HEK293T (cell line): ENCODE data around the gene SEPTIN5.

Source experiments
- CTCF ChIA-PET: fragments of 350-600 bp; formaldehyde crosslinking; extraction: SDS; loops from one replicate; lab custom pipeline; 2021; ENCODE audit warnings: antibody characterized with exemption, inconsistent platforms; lab: Yijun Ruan, JAX
- POLR2A ChIA-PET: fragments of 350-600 bp; formaldehyde crosslinking; extraction: SDS; loops from one replicate; lab custom pipeline; 2020; ENCODE audit warnings: antibody characterized with exemption, inconsistent platforms; lab: Yijun Ruan, JAX
- DNase-seq: peaks from one replicate; pipeline ENCODE4 v3.0.0; 2012; ENCODE audit warnings: mixed read lengths; ENCODE audit errors: extremely low spot score
- ARNT ChIP-seq: fragments of 450-650 bp; IDR thresholded peaks from 2 replicates; pipeline ENCODE4 v1.6.1; 2017; ENCODE audit warnings: mild to moderate bottlenecking
- BHLHE40 ChIP-seq: fragments of 450-650 bp; IDR thresholded peaks from 2 replicates; pipeline ENCODE4 v1.6.1; 2016; ENCODE audit warnings: mild to moderate bottlenecking, moderate library complexity, borderline replicate concordance
- CTBP1 ChIP-seq: fragments of 450-650 bp; IDR thresholded peaks from 2 replicates; pipeline ENCODE4 v1.6.1; 2016; ENCODE audit warnings: borderline replicate concordance
- ELF4 ChIP-seq: fragments of 450-650 bp; IDR thresholded peaks from 2 replicates; pipeline ENCODE4 v1.6.1; 2017; ENCODE audit warnings: antibody characterized with exemption
- FOXA1 ChIP-seq: fragments of 450-650 bp; IDR thresholded peaks from 2 replicates; pipeline ENCODE4 v1.6.1; 2016; ENCODE audit warnings: mild to moderate bottlenecking
- FOXK2 ChIP-seq: fragments of 450-650 bp; IDR thresholded peaks from 2 replicates; pipeline ENCODE4 v1.6.1; 2016; ENCODE audit warnings: mild to moderate bottlenecking
- FOXM1 ChIP-seq: fragments of 450-650 bp; IDR thresholded peaks from 2 replicates; pipeline ENCODE4 v1.6.1; 2017; ENCODE audit warnings: mild to moderate bottlenecking, borderline replicate concordance
- HDGF ChIP-seq: fragments of 450-650 bp; IDR thresholded peaks from 2 replicates; pipeline ENCODE4 v1.6.1; 2017; ENCODE audit warnings: antibody characterized with exemption, borderline replicate concordance
- L3MBTL2 ChIP-seq: fragments of 450-650 bp; conservative IDR thresholded peaks from 2 replicates; pipeline ENCODE4 v1.6.1; 2016; ENCODE audit warnings: mild to moderate bottlenecking
- LEF1 ChIP-seq: fragments of 450-650 bp; IDR thresholded peaks from 2 replicates; pipeline ENCODE4 v1.6.1; 2017; ENCODE audit warnings: mild to moderate bottlenecking, borderline replicate concordance
- NFRKB ChIP-seq: fragments of 450-650 bp; IDR thresholded peaks from 2 replicates; pipeline ENCODE4 v1.6.1; 2016; ENCODE audit warnings: mild to moderate bottlenecking, moderate library complexity
- SP1 ChIP-seq: fragments of 450-650 bp; IDR thresholded peaks from 2 replicates; pipeline ENCODE4 v1.6.1; 2017
- SUZ12 ChIP-seq: fragments of 450-650 bp; IDR thresholded peaks from 2 replicates; pipeline ENCODE4 v1.6.1; 2016; ENCODE audit warnings: mild to moderate bottlenecking
- TARDBP ChIP-seq: fragments of 450-650 bp; IDR thresholded peaks from 2 replicates; pipeline ENCODE4 v1.6.1; 2016
- ZNF384 ChIP-seq: fragments of 450-650 bp; IDR thresholded peaks from 2 replicates; pipeline ENCODE4 v1.6.1; 2016
- TF ChIP-seq, protein P1 (sequence below): fragments of 450-650 bp; IDR thresholded peaks from 2 replicates; pipeline ENCODE4 v1.6.1; 2016

Gene SEPTIN5

DNA sequence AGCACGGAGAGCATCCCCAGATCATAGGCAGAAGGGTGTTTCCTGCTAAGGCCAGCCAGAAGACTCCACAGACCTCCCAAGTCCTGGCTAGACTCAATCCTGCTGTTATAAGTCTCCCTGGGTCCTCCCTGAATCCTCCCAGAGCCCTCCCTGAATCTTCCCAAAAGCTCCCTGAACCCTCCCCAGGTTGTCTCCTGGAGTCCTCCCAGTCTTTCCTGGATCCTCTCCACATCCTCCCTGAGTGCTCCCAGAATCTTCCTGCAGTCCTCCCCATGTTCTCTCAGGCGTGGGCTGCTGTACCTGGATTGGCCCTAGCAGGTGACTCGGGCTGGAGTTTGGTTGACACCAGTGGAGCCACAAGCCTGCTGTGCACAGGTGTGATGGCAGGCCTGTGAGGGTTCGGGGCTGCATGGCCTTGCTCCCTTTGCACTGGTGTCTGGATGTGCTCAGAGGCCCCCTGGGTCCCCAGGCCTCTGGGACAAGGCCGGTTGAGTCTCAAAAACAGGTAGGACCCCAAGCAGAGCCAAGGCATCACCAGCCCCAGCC, 20.6 kb downstream of the SEPTIN5 start:
- ChIA-PET CTCF (interaction anchor here (1.4 kb wide), 1 partner anchor 11 kb away, joined by 3 read pairs; the partner anchor contains the start of gene GP1BB), POLR2A (interaction anchor here (0.7 kb wide), 1 partner anchor 11 kb away, joined by 3 read pairs; no protein-coding TSS in a partner anchor)
- DNase-seq: no peak
- TF ChIP-seq ZNF384 (no peak), L3MBTL2 (no peak), FOXK2 (no peak), HDGF (no peak), TARDBP (no peak), ELF4 (no peak), SP1 (no peak), CTBP1 (no peak), FOXM1 (no peak), NFRKB (no peak), SUZ12 (no peak), ARNT (no peak), LEF1 (no peak), BHLHE40 (no peak), FOXA1 (no peak)
- TF ChIP-seq, protein P1, sequence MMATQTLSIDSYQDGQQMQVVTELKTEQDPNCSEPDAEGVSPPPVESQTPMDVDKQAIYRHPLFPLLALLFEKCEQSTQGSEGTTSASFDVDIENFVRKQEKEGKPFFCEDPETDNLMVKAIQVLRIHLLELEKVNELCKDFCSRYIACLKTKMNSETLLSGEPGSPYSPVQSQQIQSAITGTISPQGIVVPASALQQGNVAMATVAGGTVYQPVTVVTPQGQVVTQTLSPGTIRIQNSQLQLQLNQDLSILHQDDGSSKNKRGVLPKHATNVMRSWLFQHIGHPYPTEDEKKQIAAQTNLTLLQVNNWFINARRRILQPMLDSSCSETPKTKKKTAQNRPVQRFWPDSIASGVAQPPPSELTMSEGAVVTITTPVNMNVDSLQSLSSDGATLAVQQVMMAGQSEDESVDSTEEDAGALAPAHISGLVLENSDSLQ: no peak

DNA sequence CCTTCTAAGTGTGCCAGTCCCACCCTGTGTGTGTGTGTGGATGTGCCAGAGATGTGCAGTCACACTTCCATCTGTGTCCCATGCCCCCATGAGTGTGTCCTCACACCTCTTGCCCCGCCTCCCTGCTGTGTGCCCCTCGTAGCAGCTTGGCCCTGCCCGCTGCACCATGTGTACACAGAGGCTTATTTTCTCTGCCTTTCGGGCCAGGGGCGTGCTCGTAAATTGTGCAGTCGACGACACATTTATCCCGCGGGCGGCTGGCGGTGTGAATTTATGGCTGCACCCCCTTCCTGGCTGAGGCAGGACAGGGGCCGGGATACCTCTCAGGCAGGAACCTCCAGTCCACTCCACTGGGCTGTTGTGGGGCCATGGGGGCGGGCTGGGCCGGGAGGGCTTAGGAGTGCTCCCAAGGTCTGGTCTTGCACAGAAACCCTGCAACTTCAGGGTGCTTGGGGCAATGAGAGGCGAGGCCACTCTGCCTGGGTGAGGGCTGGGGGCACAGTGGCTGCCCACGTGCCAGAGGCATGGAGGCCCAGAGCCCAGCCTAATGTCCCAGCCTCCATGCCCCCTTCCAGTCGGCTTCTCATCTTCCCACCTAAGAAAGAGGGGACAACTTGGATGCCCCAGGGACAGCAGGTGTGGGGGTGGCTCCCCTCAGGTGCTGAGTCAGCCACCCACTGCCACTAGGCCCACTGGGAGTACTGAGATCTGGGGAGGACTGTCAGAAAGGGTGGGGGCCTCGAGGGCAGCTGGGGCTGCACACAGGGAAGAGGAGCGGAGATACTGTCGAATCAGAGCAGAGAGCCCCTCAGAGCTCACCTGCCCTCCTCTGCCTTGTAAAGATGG, 21.6 kb downstream of the SEPTIN5 start:
- no peak for TF ChIP-seq ELF4
- TF ChIP-seq, protein P1: peak; percentile 80
- no peak for DNase-seq
- ChIA-PET CTCF (interaction anchor here (1.4 kb wide), 1 partner anchor 12 kb away, joined by 3 read pairs; the partner anchor contains the start of gene GP1BB), POLR2A (no interaction called here)

DNA sequence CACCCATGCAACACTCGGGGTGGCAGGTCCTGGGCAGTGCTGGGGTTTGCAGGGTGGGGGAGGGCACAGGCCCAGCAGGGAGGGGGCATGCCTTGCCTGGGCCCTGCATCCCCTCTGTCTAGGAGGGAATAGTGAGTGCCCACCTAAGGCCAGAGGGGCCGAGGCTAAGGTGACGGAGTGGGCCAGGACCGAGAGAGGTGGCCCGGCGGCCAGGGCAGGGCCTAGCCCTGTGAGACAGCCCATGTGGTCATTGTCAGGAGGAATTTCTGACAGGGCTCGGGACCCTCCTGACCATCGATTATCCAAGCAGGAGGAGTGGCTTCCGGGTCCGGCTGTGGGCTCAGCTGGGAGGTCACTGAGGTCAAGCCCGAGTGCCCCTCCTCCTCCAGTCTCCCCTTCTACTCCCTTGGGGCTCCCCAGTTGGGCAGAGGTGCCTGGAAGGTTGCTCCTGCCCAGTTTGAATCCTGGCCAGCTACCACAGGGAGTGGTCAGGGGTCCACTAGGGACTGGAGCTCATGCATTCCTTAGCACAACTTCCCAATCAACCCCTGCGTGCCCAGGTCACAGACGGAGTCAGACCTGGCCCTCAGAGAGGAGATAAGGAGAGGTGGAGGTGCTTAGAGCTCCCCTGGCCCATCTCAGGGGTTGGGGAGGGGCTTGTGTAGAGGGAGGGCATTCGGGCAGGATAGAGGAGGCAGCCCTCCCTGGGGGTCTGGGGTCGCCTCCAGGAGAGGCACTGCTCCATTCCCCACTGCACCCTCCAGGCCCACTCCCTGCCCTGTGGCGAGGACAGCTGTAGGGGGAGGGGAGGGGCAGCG, 23.8 kb downstream of the SEPTIN5 start:
- no peak for TF ChIP-seq NFRKB
- TF ChIP-seq FOXM1: no peak
- no peak for TF ChIP-seq FOXA1
- no peak for TF ChIP-seq FOXK2
- TF ChIP-seq L3MBTL2: no peak
- TF ChIP-seq BHLHE40: no peak
- TF ChIP-seq, protein P1: no peak
- TF ChIP-seq SP1: no peak
- TF ChIP-seq ELF4: no peak
- TF ChIP-seq HDGF: no peak
- no peak for TF ChIP-seq ARNT
- TF ChIP-seq ZNF384: no peak
- TF ChIP-seq TARDBP: no peak
- no peak for TF ChIP-seq SUZ12
- TF ChIP-seq LEF1: no peak
- TF ChIP-seq CTBP1: no peak
- POLR2A ChIA-PET: no interaction called here
- DNase-seq: no peak
- CTCF ChIA-PET: no interaction called here

DNA sequence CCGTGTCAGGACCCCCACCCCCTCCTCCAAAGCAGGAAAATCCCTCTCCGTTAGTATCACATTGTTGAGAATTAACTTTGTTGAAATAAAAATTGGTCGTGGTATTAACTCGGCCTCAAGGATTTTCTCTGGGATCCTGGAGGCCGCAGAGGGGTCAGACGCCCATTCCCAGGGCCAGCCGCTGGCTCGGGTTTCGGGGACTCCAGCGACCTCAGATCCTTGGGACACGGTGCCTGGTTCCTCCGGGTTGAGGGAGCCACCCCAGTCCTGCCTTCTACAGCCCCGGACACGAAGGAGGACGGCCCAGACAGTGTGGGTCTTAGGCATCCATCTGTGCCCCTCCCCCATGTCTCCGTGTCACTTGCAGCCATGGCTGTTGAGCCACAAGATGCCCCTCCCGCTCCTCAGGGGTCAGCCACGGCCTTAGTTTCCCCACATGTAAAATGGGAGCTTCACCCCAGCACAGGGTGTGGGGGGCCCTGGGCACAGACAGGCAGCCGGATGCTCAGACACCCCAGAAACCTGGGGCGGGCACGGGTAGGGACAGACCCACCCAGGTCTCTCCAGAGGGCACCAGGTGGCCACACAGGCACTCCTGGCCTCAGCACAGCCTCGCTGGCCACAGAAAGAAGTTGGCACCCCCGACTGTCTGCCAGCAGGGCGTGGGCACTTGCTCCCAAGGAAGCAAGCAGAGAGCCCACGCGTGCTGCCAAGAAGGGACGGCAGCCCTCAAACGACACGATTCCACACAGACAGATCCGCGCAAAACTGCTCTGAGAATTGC, 24.6 kb downstream of the SEPTIN5 start:
- ChIA-PET POLR2A (no interaction called here), CTCF (no interaction called here)

DNA sequence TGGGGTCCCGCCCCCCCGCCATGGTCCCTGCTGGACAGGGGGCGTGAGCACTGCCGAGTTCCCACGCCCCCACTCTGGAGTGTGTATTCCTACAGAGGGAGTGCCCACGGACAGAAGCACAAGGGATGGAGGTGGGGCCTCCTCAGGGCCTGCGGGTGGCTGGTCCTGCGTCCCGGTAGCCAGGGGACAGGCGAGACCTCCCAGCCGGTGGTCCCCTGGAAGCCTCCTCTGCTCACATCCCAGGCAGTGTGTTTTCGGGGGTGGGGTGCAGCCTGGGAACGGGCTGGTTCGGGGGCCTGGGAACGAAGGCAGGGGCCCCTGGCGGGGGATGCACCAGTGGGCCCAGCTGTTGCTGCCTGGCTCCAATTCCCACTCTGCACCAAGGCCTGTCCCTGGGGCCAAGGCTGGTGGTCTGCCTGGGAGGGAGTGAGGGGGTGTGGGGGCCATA, 25.2 kb downstream of the SEPTIN5 start:
- POLR2A ChIA-PET: no interaction called here
- DNase-seq: no peak
- CTCF ChIA-PET: no interaction called here
- TF ChIP-seq SP1 (no peak), FOXA1 (no peak), NFRKB (no peak), ARNT (no peak), LEF1 (no peak), ZNF384 (no peak), HDGF (no peak), SUZ12 (no peak), BHLHE40 (no peak)
- TF ChIP-seq, protein P1: no peak

More for the DNA sequence above, 24.6 kb downstream of the SEPTIN5 start:
- TF ChIP-seq ELF4: no peak
- TF ChIP-seq SP1: no peak
- no peak for TF ChIP-seq L3MBTL2
- no peak for TF ChIP-seq BHLHE40
- no peak for TF ChIP-seq NFRKB
- no peak for TF ChIP-seq TARDBP
- DNase-seq: no peak
